NT2/D1 (cell line): ENCODE data around the gene PSAP.
"Not testable (repeated sequence)": the region's sequence is repeated elsewhere in the genome, so short reads cannot be mapped to it uniquely, and the experiment has no call there.

Experiments
- YY1 ChIP-seq: IDR thresholded peaks from 2 replicates; pipeline ENCODE4 v1.6.1; 2011; ENCODE audit not compliant: insufficient read length, insufficient read depth
- ZNF274 ChIP-seq: IDR thresholded peaks from 2 replicates; pipeline ENCODE4 v1.6.1; 2011; ENCODE audit warnings: mild to moderate bottlenecking, low read depth, low read length

DNA sequence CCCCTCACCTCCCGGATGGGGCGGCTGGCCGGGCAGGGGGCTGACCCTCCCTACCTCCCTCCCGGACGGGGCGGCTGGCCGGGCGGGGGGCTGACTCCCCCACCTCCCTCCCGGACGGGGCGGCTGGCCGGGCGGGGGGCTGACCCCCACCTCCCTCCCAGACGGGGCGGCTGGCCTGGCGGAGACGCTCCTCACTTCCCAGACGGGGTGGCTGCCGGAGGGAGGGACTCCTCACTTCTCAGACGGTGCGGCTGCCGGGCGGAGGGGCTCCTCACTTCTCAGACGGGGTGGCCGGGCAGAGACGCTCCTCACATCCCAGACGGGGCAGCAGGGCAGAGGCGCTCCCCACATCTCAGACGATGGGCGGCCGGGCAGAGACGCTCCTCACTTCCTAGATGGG lies 18.6 kb upstream of the PSAP start:
- not testable (repeated sequence) for TF ChIP-seq YY1, ZNF274
